ENCODE measurements around the gene MROH2A.

The MROH2A gene

DNA sequence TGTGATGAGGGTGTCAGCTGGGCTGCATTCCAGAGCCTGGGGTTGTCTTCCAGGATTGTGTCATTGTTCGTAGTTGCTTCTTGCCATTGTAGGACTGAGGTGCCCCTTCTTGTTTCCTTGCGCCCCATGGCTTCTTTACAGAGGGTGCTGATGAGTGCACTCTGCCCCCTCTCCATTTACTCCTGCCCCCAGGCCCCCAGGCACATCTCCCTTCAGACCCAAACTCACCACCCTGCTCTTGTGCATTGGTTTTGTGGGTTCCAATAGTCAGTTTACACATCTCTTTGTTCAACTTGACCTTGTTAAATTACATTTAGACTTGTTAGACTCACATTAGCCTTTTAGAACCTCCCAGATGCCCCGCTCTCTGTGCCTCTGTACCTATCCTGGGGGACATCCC, 43.1 kb downstream of the MROH2A start:
- DNase-seq = no peak

DNA sequence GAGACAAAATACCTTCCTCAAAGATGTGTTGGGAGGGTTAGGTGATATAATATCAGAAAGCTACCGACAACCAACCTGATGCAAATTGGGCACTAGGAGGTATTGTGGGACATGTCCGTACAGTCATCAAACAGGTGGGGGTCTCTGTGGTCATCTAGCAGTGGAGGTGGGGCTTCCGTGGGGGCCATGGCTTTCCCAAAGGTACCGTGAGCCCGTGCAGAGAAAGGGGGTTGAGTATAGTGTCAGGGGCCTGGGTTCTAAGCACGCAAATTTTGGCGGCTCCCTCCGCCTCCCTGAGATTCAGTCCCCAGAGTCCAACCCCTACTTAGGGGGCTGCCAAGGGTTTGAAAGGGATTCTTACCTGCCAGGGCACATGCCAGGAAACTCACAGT, 43.6 kb downstream of the MROH2A start:
- DNase-seq = no peak

DNA sequence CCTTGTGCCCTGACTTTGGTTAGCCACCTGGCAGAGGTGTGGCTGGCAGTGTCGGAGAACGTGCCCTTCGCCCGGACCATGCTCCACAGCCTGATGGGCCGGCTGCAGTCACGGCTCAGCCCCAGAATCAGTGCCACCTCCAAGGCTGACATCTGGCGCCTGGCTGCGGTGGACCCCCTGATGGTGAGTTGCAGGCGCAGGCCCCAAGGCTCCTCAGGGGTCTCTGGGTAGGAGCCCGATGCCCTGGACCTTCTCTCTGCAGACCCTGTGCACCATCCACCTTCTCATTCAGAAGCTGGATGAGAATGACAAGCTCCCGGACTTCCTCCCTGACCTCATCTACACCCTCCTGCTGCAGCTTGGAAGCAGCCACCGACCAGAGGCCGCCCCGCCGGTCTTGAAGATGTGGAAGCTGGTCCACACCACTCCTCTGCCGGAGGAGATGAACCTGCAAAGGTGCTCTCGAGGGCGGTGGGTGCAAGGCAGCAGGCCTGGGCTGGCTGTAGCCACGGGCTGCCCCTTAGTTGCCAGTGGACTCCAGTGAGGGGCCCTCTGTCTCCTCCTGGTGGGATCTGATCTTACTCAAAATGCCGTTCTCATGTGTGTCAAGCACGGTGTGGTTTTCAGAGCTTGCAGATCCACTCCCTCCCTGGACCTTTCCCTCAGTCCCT, 44.1 kb downstream of the MROH2A start:
- no peak for DNase-seq

DNA sequence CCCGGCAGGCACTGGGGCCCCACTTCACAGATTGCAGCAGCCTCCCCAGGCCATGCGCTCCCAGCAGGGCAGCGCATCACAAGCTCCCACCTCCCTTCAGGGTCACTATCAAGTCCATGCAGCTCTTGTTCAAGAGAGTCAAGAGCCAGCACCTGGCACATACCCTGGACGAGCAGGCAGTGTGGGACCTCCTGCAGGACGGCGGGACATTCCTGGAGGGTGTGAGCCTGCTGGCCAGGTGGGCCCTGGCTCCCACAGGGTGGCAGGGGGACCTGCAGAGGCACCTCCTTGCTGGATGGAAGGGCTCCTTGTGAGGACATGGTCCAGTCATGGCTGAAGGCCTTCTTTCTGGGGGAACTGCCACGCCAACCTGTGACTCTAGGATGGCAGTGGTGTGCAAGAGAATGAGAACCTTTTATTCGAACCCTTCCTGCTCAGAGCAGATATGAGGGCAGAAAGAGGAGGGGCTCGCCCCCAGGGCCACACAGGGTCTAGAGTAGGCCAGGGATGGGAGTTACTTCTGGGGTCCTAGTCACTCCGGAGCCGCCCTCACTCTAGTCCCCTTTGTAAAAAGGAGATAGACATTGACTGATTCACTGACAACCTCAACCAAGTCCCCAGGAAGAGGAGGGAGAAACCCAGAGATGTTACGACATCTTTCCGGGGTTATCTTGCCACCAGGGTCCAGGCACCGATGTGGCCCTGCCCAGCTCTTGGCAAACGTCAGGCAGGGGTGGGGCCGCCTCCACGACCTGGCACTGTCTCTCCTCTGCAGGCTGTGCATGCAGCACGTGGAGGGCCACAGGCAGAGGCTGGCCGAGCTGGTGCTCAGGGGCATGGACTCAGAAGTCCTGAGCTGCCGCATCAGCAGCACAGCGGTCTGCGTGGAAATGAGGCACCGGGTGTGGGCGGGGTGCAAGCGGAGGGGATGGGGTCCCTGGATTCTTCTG, 44.9 kb downstream of the MROH2A start:
- no peak for DNase-seq

DNA sequence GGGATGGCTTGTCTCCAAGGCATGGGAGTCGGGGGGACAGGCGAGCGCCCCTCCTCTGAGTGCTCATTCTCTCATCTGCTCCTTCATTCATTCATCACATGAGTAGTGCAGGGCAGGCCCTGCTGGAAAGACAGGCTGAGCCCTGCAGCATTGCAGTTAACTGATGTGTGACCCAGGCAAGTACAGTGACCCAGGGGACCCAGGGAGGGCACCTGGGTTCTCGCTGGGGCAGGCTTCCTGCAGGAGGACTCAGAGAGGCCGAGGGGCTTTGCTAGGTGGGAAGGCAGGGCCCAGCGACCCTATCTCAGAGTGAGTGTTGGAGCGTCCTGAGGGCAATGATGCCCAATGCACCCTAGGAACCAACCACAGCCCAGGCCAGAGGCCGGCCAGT, 45.6 kb downstream of the MROH2A start:
- DNase-seq = no peak

DNA sequence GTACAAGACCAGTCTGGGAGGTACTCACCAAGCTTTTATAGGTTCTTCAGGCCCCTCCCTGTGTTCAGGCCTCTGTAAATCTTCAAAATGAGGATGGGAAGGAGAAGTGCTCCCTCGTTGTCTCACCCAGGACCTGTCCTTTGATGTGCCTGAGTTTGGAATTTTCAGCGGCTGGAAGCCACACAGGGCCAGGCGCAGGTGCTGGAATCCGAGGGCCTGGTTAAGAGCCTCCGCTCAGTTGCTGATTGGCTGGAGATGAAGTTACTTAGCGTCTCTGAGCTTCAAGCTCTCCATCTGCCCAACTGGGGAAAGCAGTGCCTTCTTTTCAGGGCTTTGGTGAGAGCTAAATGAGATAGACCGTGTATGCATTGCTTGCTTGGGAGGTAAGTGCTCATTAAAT, 46.2 kb downstream of the MROH2A start:
- no peak for DNase-seq

DNA sequence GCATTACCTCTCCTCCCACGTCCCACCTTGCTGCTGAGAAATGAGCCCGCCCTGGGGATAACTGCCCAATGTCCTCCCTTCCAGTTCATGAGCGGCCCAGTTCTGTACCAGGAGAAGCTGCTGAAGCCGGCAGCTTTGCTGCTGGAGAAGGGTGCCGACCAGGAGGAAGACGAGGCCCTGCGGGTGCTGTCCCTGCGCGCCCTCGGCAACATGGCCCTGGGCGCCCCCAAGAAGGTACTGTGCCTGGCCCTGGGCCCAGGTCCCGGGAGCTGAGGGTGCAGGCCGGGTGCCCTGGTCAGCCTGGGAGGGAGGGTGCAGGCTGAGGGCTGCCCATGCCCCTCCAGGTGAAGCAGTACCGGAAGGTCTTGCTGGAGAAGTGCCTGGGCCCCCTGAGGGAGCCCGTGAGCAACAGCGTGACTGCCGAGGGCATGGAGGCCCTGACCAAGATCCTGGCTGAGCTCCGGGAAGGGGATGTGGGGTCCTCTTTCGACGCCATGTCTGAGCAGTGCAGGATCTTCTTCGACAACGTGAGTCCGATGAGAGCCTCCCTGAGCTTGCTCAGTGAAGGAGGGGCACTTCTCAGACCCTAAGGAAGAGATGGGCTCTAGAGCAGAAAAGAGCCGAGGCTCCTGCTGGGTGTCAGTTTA, 50.5 kb downstream of the MROH2A start:
- no peak for DNase-seq

DNA sequence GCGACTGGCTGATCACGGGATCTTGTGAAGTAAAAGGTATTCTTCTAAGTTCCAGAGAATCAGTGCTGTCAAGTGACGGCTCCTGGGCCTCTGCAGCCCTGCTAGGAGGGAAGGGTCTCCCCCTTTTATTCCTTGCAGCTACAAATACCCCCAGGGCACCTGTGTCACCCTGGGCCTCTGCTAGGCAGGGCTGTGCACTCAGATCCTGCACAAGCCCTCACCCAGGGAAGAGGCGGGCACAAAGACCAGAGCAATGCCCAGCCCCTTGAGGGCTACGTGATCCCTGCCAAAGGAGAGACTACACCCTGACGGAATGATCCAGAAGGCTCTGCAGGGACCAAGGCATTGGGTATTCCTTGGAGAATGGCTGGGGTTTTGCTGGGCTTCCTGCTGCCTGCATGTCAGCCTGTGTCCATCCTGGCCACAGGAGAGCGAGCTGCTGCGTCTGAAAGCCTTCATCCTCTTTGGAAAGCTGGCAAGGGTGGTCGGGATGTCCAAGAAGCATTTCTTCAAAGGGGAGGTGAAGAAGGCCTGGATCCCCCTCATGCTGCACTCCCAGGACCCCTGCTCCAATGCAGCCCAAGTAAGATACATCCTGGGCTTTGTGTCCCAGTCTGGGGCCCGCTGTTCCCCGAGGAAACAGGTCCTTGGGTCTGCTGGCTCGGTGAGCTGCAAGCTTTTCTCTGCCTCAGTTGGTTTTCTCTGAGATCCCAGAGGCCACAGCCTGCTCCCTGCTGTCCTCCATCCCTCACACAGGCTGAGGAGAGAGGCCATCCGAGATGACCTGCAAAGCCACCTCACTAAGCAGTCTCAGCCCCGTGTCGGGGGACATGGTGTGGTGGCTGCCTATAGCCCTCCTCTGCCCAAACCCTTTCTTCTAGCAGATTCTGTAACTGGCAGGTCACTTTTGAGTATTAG, 51.3 kb downstream of the MROH2A start:
- DNase-seq = no peak

DNA sequence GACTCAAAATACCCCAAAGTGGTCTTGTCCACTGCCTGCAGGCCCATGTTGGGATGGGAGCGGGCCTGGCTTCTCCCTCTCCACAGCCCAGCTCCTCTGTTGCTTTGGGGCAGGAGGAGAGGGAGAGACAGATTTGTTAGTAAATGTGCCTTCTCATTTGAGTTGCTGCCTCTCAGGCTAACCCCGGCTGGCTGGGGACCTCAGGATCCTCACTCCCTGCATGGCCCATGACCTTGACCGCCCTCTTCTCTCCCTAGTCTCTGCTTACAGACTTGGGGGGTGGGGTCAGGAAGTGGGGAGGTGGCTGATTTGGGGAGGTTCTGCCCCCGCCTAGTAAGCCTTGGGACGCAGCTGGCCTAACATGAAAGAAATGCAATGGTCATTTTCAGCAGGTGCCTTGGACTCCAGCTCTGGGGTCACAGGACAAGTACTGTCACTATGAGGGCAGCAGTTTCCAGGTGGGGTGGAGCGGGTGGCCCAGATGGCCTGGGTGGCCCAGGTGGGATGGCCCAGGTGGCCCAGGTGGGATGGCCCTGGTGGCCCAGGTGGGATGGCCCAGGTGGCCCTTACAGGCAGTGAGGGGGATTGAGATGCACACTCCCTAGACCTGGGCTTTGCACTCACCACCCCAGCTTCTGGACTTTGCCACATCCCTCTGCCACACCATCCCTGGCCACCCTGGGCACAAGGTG, 52.1 kb downstream of the MROH2A start:
- DNase-seq = no peak

DNA sequence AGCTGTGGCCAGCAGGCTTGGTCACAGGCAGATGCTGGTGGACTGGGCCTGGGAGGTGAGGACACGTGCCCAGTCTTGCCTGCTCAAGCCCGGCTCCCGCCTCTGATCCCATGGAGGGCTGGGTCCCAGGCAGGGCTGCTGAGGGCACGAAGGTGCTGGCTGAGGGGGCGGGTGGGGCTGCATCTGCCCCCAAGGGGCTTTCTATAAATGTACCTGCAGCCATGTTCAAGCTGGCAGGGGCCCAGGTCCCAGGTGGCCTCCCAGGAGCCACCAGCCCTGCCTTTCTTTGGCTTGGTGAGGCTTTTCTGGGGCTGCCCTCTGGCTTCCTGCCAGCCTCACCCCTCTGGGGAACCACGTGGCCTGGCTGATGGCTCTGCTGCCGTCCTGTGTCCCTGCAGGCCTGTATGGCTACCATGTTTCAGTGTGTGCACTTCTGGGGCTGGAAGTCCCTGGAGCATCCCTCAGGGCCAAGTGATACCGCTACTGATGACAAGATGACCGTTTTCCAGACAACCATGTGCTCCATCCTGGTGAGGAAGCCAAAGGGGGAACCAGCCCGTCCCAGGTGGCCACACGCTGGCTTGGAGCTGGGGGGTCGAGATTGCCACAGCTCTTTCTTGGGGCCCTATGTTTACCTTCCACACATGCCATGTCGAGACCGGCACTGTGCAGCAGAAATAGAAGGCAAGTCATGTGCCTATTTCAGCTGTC, 53.0 kb downstream of the MROH2A start:
- no peak for DNase-seq

DNA sequence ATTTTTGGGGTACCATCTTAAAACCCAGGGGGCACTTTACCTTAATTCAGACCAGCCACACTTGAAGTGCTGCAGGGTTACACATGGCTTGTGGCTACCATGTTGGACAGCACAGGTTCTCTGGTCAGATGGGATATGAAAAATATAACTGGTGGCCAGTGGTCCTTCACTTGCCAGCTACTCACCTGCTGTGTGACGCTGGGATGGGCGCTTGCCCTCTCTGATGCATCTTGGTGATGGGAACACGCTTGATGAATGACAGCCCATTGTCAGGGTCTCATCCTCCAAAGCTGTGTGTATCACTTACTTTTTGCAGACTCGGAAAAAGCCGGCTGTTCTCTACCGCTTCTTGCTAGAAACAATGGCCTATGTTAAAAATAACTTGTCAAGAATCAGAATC, 53.7 kb downstream of the MROH2A start:
- no peak for DNase-seq

DNA sequence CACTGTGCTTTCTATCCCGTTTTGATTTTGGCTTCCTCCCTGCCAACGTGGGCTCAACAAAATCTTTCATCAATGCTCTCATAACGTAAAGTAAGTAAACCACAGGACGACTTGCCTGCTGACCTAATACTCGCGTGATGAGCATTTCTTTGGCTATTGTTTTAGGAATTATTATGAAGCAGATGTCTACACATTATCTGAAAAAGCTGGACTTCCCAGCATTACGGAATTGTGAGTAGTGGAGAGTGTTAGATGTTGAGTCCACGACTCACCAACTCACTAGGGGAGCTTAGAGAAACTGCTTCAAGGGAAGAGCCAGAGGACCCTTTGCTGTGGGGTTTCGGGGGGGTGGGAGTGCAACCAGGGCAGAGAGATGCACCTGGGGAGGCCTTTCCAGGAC, 54.3 kb downstream of the MROH2A start:
- DNase-seq = no peak

DNA sequence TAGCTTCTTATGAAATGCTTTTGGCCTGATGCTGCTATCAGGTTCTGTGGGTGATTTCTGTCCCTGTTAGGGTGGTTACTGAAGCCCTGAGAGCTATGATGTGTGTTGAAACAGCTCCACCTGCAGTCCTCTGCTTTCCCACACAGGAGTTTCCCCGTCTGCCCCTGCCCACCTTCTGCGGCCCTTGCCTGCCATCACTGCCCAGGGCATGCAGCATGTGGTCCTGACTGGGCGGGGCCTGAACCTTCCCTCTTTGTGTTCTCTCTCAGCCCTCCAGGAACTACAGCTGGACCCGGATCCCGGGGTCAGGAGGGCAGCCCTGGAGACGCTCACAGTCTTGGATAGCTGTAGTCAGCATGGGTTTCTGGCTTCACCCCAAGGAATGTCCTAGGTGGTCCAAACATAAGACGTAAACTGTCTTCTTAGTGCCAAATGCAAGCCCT, 54.8 kb downstream of the MROH2A start:
- DNase-seq = peak; percentile 2 to 52 (median 25)

DNA sequence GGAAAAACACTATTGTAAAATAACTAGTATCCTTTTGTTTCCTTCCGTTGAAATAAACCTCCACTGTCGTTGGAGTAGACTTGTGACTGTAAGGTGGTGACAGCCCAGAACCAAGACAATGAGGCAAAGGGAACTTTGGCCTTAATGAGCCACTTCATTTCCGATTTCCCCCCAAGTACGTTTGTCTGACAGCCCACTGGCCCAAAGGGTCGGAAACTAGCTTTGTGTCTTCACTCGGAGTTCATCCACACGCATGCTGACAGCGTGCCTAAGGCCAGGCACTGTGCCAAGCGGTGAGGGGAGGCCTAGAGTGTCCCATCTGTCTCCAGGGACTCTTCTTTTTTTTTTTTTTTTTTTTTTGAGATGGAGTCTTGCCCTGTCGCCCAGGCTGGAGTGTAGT, 55.2 kb downstream of the MROH2A start:
- peak in 1 of 3 experiments; percentile 45 for DNase-seq

DNA sequence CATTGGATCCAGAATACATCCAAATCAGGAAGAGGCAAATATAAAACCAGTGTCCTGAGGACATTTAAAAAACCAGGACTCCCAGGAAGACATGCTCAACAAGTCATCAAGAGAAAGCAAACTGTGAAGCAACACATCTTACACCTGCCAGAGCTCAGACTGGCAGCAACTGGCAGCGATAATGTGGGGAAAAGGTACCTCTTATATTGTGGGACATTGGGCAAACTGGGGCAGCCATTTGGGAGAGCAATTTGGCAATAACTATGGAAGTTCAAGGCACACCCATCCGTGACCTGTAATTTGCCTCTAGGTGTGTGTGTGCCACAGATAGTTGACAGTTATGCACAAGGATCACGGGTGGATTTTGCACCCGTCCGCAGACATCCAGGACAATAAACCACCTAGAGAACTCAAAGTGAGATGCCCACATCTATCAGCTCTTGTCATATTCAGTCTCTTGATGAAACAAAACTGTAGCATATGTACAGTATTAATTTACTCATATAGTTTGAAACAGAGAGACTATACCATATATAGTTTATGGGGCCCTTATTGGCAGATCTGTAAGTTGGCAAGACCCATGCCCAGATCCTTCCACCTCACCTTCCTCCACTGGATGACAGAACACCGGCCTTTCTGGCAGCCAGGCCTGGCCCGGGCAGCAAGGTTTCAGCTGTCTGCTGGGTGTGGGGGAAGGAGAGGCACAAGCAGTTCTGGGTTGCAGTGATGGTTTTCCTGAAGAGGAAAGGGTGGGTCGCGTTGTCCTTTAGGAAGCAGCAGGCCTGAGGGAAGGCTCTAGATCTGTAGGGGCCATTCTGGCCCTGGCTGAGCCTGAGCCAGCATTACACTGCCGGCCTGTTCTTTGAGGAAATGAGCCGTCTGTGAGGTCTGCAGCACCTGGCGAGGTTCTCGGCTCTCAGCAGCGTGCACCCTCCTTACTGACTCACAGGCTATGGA, 57.4 kb downstream of the MROH2A start:
- DNase-seq = no peak

DNA sequence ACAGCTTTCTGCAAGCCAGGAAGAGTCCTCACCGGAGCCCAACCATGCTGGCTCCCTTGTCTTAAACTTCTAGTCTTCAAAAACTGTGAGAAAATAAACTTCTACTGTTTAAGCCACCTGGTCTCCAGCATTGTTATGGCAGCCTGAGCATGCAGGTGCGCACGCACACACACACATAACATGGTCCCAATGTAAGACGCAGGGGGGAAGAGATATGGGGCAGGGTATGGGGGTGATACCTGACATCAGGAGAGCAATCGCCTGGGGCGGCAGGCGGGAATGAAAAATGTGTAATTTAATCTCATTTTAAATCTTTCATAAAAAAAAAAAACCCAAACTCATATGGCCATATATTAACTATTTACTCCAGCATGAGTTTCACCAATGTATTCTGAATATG, 58.2 kb downstream of the MROH2A start:
- no peak for DNase-seq

DNA sequence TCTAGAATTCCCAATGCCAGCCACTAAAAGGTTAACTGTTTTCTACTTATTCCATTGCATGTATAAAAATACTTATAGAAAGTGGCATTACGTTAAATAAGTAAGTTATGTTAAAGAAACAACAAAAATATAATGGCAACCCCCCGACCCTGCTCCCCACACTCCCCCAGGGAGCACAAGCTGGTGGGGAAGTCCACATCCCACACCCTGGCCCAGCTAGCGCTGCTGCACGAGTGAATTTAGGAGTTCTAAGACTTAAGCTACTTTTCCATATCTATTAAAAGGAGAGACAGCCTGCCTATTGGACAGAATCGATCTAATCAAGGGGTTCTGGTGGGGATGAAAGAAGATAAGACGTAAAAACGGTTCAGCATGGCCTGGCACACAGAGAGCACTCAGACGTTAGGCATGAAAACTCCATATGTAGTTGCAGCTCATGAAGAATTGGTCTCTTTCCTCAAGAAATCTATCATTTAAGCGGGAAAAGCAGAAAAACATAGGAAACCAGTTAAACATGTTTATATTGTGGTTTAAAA, 59.6 kb downstream of the MROH2A start:
- DNase-seq = no peak

DNA sequence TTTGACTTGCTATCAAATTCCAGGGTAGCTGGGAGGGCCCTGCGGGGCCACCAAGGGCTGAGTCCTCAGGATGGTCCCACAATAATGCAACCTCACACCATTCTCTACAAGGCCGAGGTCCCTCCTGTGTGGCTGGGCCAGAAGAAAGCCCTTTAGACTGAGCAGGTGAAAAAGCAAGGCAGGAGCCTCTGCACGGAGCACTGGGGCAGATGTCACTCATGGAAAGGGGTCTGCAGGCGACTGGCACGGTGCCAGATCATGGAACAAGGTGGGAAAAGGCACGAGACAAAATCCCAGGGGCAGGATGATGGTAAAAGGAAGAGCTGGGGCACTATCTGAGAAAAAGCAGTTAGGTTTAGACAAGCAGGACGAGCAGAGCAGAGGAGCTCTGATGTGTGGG, 60.1 kb downstream of the MROH2A start:
- no peak for DNase-seq

DNA sequence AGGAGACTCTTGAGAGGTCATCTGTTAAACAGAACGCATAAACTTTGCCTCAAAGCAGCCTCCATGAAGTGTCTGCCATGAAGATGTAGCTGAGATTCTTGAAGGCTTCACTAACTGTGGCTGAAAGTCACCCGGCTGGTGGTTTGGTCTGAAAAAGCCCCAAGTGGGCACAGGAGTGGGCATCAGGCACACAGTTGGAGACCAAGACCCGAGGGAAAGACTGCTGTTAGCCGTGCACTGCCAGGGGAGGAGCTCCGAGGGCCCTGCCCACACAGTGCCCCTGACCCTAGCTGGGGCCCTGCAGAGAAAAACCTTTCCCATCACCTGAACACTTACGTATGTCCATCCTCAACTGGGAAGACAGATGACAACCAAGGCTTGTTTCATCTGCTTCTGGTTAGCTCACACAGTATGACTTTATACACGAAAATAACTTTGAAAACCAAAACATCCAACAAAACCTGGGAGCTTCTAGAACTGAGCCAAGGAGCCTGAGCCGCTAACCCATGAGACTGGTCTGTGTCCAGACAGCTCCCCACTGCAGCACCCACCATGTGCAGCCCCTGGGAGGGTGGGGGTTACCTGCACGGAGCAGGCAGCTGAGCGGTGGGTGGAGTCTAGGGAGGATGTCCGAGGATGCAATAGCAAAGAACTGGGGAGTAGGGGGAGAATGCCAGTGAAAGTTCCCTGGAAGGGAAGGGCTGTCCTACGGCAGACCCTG, 60.8 kb downstream of the MROH2A start:
- DNase-seq = no peak

All from NCI-H1417 (cell line).